ENCODE data around the gene NAA10. TPM values are rescaled to one million over a fixed set of nuclear protein-coding genes. Genes with fewer than 3 reads are reported as not detected.

The NAA10 gene
- total and polyA plus RNA-seq, 3 donors from 2014 or later: 33.9 to 52.8 (median 46.7) TPM

DNA sequence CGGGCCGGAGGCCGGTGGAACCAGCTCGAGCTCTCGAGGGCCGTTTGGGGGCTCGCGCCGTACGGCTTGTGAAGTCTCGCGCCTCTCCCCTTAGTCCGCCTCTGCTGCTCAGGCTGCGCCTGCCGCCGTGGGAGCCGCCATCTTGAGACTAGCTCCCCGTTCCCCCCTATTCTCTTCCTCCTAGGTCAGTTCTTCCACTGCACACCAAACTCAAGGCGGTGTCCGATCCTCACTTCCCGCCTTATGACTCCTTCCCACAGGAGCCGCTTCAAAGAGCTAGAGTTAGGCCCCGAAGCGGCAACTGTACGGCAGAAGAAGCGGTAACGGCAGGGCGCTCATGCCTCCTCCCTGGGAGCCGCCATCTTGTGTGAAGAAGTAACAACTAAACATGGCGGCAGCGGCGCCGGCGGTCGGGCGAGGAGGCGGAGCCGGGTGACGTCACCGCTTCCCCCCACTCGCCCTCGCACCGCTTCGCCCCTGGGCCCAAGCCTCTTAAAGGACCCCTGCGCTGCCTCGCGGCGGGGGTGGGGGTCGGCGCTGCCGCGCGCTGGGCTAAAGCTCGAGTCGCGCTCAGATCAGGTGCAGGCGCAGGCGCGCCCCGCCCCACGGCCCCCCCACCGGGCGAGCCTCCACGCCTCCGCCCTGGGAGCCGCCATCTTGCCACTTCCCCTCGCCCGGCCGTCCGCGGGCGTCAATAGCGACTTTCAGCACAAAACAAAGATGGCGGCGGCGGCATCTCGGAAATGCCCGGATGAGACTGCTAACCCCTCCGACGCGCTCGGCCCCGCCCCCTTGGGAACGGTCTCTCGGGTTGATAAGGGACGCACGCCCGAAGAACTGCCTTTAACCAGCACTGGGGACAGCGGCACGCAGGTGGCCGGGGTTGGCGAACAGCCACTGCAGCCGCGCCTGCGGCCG, 36.9 kb upstream of the NAA10 start, which contains the start of gene HCFC1:
Gene HCFC1, minus strand, starts transcription at position 369 of the 918 bp plus-strand sequence. CDS start 978 bp downstream, outside the sequence.
- 1% methylated on average over 69 of the region's 96 CpGs; no CpG with 5 or more reads in 1 of the 2 donors for WGBS, 2 donors
- peaks cover 10% of the 10 kb centered on the region for H3K4me1 ChIP-seq
- intact Hi-C loops (cut with DNase I; ENCODE audit: low total_unique reads): no loop called here

DNA sequence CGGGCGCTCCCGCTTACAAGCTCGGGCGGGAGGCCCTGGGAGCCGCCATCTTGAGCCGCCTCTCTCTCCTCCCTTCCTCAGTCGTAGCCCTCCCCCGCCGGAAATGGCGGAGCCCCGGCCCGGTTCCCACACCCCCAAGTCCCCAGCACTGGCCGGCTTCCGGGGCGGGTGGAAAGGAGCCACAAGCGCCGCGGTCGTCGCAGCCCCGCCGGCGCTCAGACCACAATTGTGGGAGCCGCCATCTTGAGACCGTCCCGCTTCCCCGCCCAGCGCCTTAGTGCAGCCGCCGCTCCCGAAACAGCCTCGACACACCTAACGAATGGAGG, 36.2 kb upstream of the NAA10 start:
- intact Hi-C loops (cut with DNase I; ENCODE audit: low total_unique reads): no loop called here

More for the DNA sequence above, 36.9 kb upstream of the NAA10 start, which contains the start of gene HCFC1:
- no peak for TF ChIP-seq POLR2A (IDR thresholded peaks at IDR 0.05)
- TF ChIP-seq, protein P1, sequence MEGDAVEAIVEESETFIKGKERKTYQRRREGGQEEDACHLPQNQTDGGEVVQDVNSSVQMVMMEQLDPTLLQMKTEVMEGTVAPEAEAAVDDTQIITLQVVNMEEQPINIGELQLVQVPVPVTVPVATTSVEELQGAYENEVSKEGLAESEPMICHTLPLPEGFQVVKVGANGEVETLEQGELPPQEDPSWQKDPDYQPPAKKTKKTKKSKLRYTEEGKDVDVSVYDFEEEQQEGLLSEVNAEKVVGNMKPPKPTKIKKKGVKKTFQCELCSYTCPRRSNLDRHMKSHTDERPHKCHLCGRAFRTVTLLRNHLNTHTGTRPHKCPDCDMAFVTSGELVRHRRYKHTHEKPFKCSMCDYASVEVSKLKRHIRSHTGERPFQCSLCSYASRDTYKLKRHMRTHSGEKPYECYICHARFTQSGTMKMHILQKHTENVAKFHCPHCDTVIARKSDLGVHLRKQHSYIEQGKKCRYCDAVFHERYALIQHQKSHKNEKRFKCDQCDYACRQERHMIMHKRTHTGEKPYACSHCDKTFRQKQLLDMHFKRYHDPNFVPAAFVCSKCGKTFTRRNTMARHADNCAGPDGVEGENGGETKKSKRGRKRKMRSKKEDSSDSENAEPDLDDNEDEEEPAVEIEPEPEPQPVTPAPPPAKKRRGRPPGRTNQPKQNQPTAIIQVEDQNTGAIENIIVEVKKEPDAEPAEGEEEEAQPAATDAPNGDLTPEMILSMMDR (IDR thresholded peaks at IDR 0.05): no peak
- H3K27me3 ChIP-seq: no peaks in the 10 kb centered on the region
- H3K27ac ChIP-seq: peak within 1 kb of the TSS; percentile 98 to 99
- DNase-seq: peak; percentile 90
- H3K9me3 ChIP-seq: no peaks in the 10 kb centered on the region
- no peaks in the 10 kb centered on the region for H3K36me3 ChIP-seq (ENCODE audit: low read depth, missing control alignments)
- H3K4me3 ChIP-seq: peak within 1 kb of the TSS; percentile 74 to 88

DNA sequence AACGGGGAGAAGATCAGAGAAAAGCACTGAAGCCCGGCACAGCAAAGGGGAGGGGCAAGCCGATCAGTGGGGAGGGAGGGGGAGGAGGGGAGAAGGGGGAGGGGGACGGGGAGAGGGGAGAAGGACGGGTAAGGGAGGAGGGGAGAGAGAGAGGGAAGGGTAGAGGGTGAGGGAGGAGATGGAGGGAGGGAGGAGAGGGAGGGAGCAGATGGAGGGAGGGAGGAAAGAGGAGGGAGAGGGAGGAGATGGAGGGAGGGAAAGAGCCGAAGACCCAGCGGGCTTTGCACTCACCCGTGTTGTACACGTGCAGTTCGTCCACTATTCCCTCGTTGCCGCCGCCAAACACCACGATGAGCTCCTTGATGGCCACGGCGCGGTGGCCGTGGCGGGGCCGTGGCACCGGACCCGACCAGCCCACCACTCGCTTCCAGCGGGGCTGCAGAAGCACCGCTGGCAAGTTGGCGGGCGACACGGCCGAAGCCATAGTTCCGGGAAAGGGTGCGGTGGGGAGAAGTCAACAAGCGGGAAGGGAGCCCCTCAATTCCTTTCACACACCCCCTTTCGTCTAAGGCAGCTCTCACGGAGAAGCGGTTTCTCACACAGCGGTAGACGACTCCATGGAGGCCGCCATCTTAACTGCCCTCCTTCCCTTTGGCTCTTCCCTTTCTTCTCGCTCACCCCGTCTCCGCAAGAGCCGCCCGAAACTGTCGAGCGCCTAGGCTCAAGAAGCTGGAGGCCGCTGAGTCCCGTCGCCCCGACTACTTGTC, 35.7 kb upstream of the NAA10 start:
- Histone ChIP-seq H3K36me3 (ENCODE audit: low read depth, missing control alignments) (no peaks in the 10 kb centered on the region), H3K4me3 (peak overlapping the region; percentile 74 to 88), H3K4me1 (peaks cover 12% of the 10 kb centered on the region), H3K27ac (peak overlapping the region; percentile 98 to 99), H3K9me3 (no peaks in the 10 kb centered on the region), H3K27me3 (no peaks in the 10 kb centered on the region)
- intact Hi-C loops (cut with DNase I; ENCODE audit: low total_unique reads): no loop called here
- TF ChIP-seq POLR2A (IDR thresholded peaks at IDR 0.05): no peak
- TF ChIP-seq, protein P1 (IDR thresholded peaks at IDR 0.05): no peak
- WGBS, 2 donors: 0% methylated on average over 3 to 37 of the region's 49 CpGs
- peak; percentile 42 for DNase-seq

More for the DNA sequence above, 36.2 kb upstream of the NAA10 start:
- no peaks in the 10 kb centered on the region for H3K36me3 ChIP-seq (ENCODE audit: low read depth, missing control alignments)
- DNase-seq: peak; percentile 88
- peaks cover 12% of the 10 kb centered on the region for H3K4me1 ChIP-seq
- H3K4me3 ChIP-seq: peak overlapping the region; percentile 74 to 88
- no peaks in the 10 kb centered on the region for H3K27me3 ChIP-seq
- TF ChIP-seq, protein P1 (IDR thresholded peaks at IDR 0.05): no peak
- no peak for TF ChIP-seq POLR2A (IDR thresholded peaks at IDR 0.05)
- 0% methylated on average over 25 of the region's 34 CpGs; no CpG with 5 or more reads in 1 of the 2 donors for whole genome bisulfite sequencing, 2 donors
- no peaks in the 10 kb centered on the region for H3K9me3 ChIP-seq
- peak overlapping the region; percentile 98 to 99 for H3K27ac ChIP-seq

DNA sequence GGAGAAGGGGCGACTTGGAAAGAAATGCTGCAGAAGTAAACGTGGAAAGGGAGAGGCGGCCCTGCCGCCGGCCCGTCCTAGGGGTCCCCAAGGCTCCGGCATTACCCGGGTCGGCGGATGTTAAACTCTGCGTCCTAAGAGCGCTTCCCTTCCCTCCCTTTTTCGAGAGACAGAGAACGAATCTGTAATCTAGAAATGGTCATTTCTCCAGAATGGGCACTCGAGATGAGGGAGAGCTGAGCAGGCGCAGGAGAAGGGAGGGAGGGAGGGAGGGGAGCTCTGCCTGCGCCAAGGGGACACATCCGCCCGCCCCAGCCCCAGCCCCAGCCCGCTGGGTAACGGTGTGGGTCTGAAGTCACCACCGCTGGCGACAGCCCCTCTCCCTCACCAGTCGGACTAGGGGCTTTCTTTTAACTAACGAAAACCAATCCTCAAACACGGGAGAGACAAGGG, 35.1 kb upstream of the NAA10 start:
- Histone ChIP-seq H3K27ac (peak overlapping the region; percentile 98 to 99), H3K4me1 (peaks cover 15% of the 10 kb centered on the region), H3K4me3 (peak overlapping the region; percentile 74 to 88), H3K27me3 (no peaks in the 10 kb centered on the region), H3K9me3 (no peaks in the 10 kb centered on the region), H3K36me3 (ENCODE audit: low read depth, missing control alignments) (no peaks in the 10 kb centered on the region)
- no peak for TF ChIP-seq POLR2A (IDR thresholded peaks at IDR 0.05)
- TF ChIP-seq, protein P1 (IDR thresholded peaks at IDR 0.05): no peak
- DNase-seq: peak; percentile 43
- intact Hi-C loops (cut with DNase I; ENCODE audit: low total_unique reads): no loop called here
- 1 to 3% methylated on average over 12 to 26 of the region's 26 CpGs for WGBS, 2 donors
